IMR-90 (cell line): ENCODE data around the gene ELMO1. TPM values are rescaled to one million over a fixed set of nuclear protein-coding genes. Genes with fewer than 3 reads are reported as not detected.

ENCODE experiments used
- ATAC-seq: fragments of 200-7000 bp; cut with Tn5 transposase; 2 replicates; pipeline ENCODE4 v1.9.1; 2020; ENCODE audit warnings: low read depth, mild to moderate bottlenecking, moderate library complexity
- BruUV-seq: library from RNA; stranded (reverse); fragments of 400-500 nt; replicated peaks from 2 replicates; lab custom pipeline; 2021; lab: Mats Ljungman, UMichigan
- CTCF ChIA-PET: fragments of 300-600 bp; formaldehyde crosslinking; extraction: SDS; loops from one replicate; lab custom pipeline; 2021; ENCODE audit warnings: antibody characterized with exemption; lab: Yijun Ruan, JAX
- POLR2A ChIA-PET: fragments of 300-600 bp; sonication (Branson Sonifier 250); formaldehyde crosslinking; loops from one replicate; lab custom pipeline; 2022; ENCODE audit warnings: antibody characterized with exemption; ENCODE audit not compliant: unreplicated experiment; lab: Charles Lee
- DNase-seq: peaks from one replicate; pipeline ENCODE4 v3.0.0; 2013
- H2AFZ ChIP-seq: replicated peaks from 2 replicates; pipeline ENCODE3; 2013; ENCODE audit warnings: low read length, mild to moderate bottlenecking; ENCODE audit not compliant: poor library complexity
- H2AK5ac ChIP-seq: 2 replicates; pipeline ENCODE4 v1.6.1; 2013; ENCODE audit warnings: low read depth, low read length, inconsistent platforms
- H2AK9ac ChIP-seq: replicated peaks from 2 replicates; pipeline ENCODE3; 2013; ENCODE audit warnings: mild to moderate bottlenecking, low read depth, low read length, moderate library complexity; ENCODE audit not compliant: poor library complexity
- H2BK120ac ChIP-seq: 2 replicates; pipeline ENCODE4 v1.6.1; 2013; ENCODE audit warnings: low read depth, low read length, inconsistent platforms
- H2BK15ac ChIP-seq: 3 replicates; pipeline ENCODE4 v1.6.1; 2013; ENCODE audit warnings: low read depth, low read length, inconsistent platforms
- H2BK20ac ChIP-seq: 2 replicates; pipeline ENCODE4 v1.6.1; 2013; ENCODE audit warnings: low read depth, mild to moderate bottlenecking, inconsistent platforms, low read length, moderate library complexity
- H2BK5ac ChIP-seq: 2 replicates; pipeline ENCODE4 v1.6.1; 2013; ENCODE audit warnings: mild to moderate bottlenecking, low read depth, low read length, inconsistent platforms; ENCODE audit not compliant: poor library complexity, severe bottlenecking
- H3K14ac ChIP-seq: replicated peaks from 2 replicates; pipeline ENCODE4 v1.6.1; 2013; ENCODE audit warnings: low read depth, low read length, inconsistent platforms
- H3K18ac ChIP-seq: 2 replicates; pipeline ENCODE4 v1.6.1; 2013; ENCODE audit warnings: low read depth, low read length, control low read depth
- H3K23ac ChIP-seq: 2 replicates; pipeline ENCODE4 v1.6.1; 2013; ENCODE audit warnings: low read depth, low read length, inconsistent platforms
- H3K27ac ChIP-seq: 2 replicates; pipeline ENCODE4 v1.5.1; 2013; ENCODE audit warnings: mild to moderate bottlenecking, control low read depth, low read length; ENCODE audit not compliant: insufficient read depth
- H3K27me3 ChIP-seq: 2 replicates; pipeline ENCODE4 v1.6.1; 2013; ENCODE audit warnings: low read length; ENCODE audit not compliant: control insufficient read depth, insufficient read depth
- H3K36me3 ChIP-seq: 2 replicates; pipeline ENCODE4 v1.6.1; 2013; ENCODE audit warnings: low read length, mixed read lengths; ENCODE audit not compliant: control insufficient read depth, insufficient read depth
- H3K4ac ChIP-seq: 2 replicates; pipeline ENCODE4 v1.6.1; 2013; ENCODE audit warnings: low read depth, low read length, inconsistent platforms
- H3K4me1 ChIP-seq: 2 replicates; pipeline ENCODE4 v1.6.1; 2013; ENCODE audit warnings: low read length, mixed read lengths; ENCODE audit not compliant: control insufficient read depth, insufficient read depth
- H3K4me2 ChIP-seq: 2 replicates; pipeline ENCODE4 v1.6.1; 2013; ENCODE audit warnings: low read depth, mild to moderate bottlenecking, control low read depth, low read length, moderate library complexity
- H3K4me3 ChIP-seq: 2 replicates; pipeline ENCODE4 v1.5.1; 2013; ENCODE audit warnings: low read depth, mild to moderate bottlenecking, control low read depth, low read length, moderate library complexity; ENCODE audit not compliant: insufficient read depth
- H3K56ac ChIP-seq: 2 replicates; pipeline ENCODE4 v1.6.1; 2013; ENCODE audit warnings: low read length, inconsistent platforms; ENCODE audit not compliant: insufficient read depth; ENCODE audit errors: extremely low read depth
- H3K79me1 ChIP-seq, 2 experiments: 2 replicates each; pipeline ENCODE4 v1.6.1; 2013; ENCODE audit warnings: low read length in 2 of 2, inconsistent platforms in 1 of 2, low read depth in 1 of 2
- H3K9ac ChIP-seq: 2 replicates; pipeline ENCODE4 v1.6.1; 2013; ENCODE audit warnings: low read depth, low read length, control low read depth
- H3K9me1 ChIP-seq: 2 replicates; pipeline ENCODE4 v1.6.1; 2013; ENCODE audit warnings: low read length, inconsistent platforms; ENCODE audit not compliant: insufficient read depth
- H3K9me3 ChIP-seq: 2 replicates; pipeline ENCODE4 v1.6.1; 2013; ENCODE audit warnings: low read length; ENCODE audit not compliant: control insufficient read depth, insufficient read depth
- H4K20me1 ChIP-seq: 2 replicates; pipeline ENCODE4 v1.6.1; 2013; ENCODE audit warnings: low read length, inconsistent platforms; ENCODE audit not compliant: insufficient read depth
- H4K5ac ChIP-seq: 2 replicates; pipeline ENCODE4 v1.6.1; 2013; ENCODE audit warnings: mild to moderate bottlenecking, low read depth, low read length, control low read depth
- H4K8ac ChIP-seq, 2 experiments: 2 replicates each; pipeline ENCODE4 v1.6.1; 2013; ENCODE audit warnings: low read depth in 2 of 2, low read length in 2 of 2, control low read depth in 1 of 2, inconsistent platforms in 1 of 2
- H4K91ac ChIP-seq: 2 replicates; pipeline ENCODE4 v1.6.1; 2013; ENCODE audit warnings: low read depth, low read length, inconsistent platforms; ENCODE audit not compliant: insufficient read depth
- WGBS, 2 experiments: methylation state at CpG; one replicate each; pipeline versions ENCODE4 v1.1.5 to v1.1.7; 2013; ENCODE audit warnings: missing lambda C conversion rate in 2 of 2; ENCODE audit not compliant: insufficient read length in 1 of 2; ENCODE audit errors: extremely low coverage in 2 of 2; 5-methylcytosine and 5-hydroxymethylcytosine counted together
- dilution Hi-C: fragments of 300-500 bp; cut with HindIII; formaldehyde crosslinking; loops from one replicate; pipeline ENCODE4 v1.14.3; 2018; ENCODE audit warnings: low sequenced_read_pairs; ENCODE audit not compliant: unreplicated experiment
- in situ Hi-C: fragments of 300-500 bp; cut with MboI; formaldehyde crosslinking; loops from 3 replicates; pipeline ENCODE4 v1.14.3; 2019; ENCODE audit warnings: low sequenced_read_pairs, inconsistent platforms, mixed read lengths
- intact Hi-C: fragments of 100-400 bp; cut with micrococcal nuclease; formaldehyde crosslinking; loops from 2 replicates; pipeline ENCODE4 v1.10.0; 2022
- polyA plus RNA-seq, 3 experiments: library from polyadenylated mRNA; depleted of rRNA; stranded (reverse); fragments of >200 nt; gene quantifications; 2 replicates each; pipeline ENCODE4 v1.2.3, GENCODE V29; 2012; ENCODE audit warnings: low replicate concordance in 1 of 3
- total RNA-seq: library from RNA; depleted of rRNA; stranded (reverse); fragments of >200 nt; gene quantifications from 2 replicates; pipeline ENCODE4 v1.2.3, GENCODE V29; 2012
- TF ChIP-seq, protein P1 (sequence below): fragments of 150-350 bp; IDR thresholded peaks from 2 replicates; pipeline ENCODE4 v1.6.1; 2017; ENCODE audit warnings: mild to moderate bottlenecking, antibody characterized with exemption, low read length, low read depth

The ELMO1 gene
- total and polyA plus RNA-seq, 2 of the 4 experiments (the other 2 are of a cell fraction): 0.03 TPM; not detected in 1

DNA sequence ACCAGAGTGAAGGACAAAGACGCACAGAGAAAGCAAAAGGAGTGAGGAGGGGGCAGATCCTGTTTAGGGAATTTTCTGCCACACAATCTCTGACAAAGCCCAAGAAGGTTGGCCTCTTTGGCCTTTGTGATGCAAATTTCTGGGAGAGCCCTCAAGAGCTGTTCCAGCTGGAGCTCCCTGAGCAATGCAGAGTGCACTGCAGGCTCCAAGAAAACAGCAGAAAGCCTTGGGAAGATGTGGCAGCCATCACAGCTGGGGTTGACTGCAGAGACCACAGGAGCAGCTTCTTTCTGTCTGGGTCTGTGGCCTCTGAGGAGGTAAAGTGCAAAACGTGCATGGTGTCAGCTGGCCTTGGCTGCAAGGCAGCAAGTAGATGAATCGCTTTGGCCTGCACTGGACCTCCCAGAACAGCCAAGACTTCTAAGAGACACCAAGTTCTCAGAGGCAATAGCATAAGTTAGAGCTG, 200.2 kb downstream of the ELMO1 start:
- no peaks in the 10 kb centered on the region for H3K4me1 ChIP-seq
- dilution Hi-C loops: no loop called here
- H3K79me1 ChIP-seq: no peaks in the 10 kb centered on the region
- H4K5ac ChIP-seq: no peak overlapping the region
- H4K20me1 ChIP-seq: no peaks in the 10 kb centered on the region
- H3K9ac ChIP-seq: no peak overlapping the region
- no peaks in the 10 kb centered on the region for H3K9me1 ChIP-seq
- no peak overlapping the region for H3K18ac ChIP-seq
- no CpG with 5 or more reads among the region's 3 CpGs for WGBS, 2 experiments
- H3K9me3 ChIP-seq: no peaks in the 10 kb centered on the region
- no peak overlapping the region for H3K4me2 ChIP-seq
- ChIA-PET POLR2A (no interaction called here), CTCF (no interaction called here)
- no peak overlapping the region for H3K23ac ChIP-seq
- H3K27me3 ChIP-seq: no peaks in the 10 kb centered on the region
- H2AK9ac ChIP-seq: no peak overlapping the region
- no peak overlapping the region for H3K4me3 ChIP-seq
- no peak overlapping the region for H4K8ac ChIP-seq
- H3K36me3 ChIP-seq: no peaks in the 10 kb centered on the region
- in situ Hi-C loops: no loop called here
- H3K27ac ChIP-seq: no peak overlapping the region
- H2BK5ac ChIP-seq: no peak overlapping the region
- H3K14ac ChIP-seq: no peak overlapping the region
- DNase-seq (no peak), ATAC-seq (no peak)
- no peak overlapping the region for H2AFZ ChIP-seq
- H3K56ac ChIP-seq: no peak overlapping the region
- no peak overlapping the region for H2BK120ac ChIP-seq
- TF ChIP-seq, protein P1, sequence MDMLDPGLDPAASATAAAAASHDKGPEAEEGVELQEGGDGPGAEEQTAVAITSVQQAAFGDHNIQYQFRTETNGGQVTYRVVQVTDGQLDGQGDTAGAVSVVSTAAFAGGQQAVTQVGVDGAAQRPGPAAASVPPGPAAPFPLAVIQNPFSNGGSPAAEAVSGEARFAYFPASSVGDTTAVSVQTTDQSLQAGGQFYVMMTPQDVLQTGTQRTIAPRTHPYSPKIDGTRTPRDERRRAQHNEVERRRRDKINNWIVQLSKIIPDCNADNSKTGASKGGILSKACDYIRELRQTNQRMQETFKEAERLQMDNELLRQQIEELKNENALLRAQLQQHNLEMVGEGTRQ: no peak
- no peak overlapping the region for H2BK15ac ChIP-seq
- intact Hi-C loops: no loop called here
- no peak overlapping the region for H2BK20ac ChIP-seq
- no TSS peak for BruUV-seq
- no peak overlapping the region for H4K91ac ChIP-seq
- no peak overlapping the region for H2AK5ac ChIP-seq
- no peak overlapping the region for H3K4ac ChIP-seq
